Lung (tissue), 12 donors: ENCODE results near the gene RNF167. TPM values are rescaled to one million over a fixed set of nuclear protein-coding genes. Genes with fewer than 3 reads are reported as not detected.

Source experiments
- ATAC-seq: fragments of 200-7000 bp; cut with Tn5 transposase; one replicate; pipeline ENCODE4 v1.9.1; 2020; ENCODE audit warnings: moderate number of reproducible peaks; ENCODE audit not compliant: insufficient read depth, low FRiP score
- DNase-seq, 3 donors: peaks; one replicate each; pipeline ENCODE4 v3.0.0-alpha.2; 2013 to 2017
- H3K27ac ChIP-seq, 2 donors: one replicate each; pipeline ENCODE4 v1.5.1; 2013; ENCODE audit warnings: mild to moderate bottlenecking in 2 of 2, moderate library complexity in 2 of 2, control low read depth in 1 of 2, inconsistent platforms in 1 of 2, low read depth in 1 of 2, low read length in 1 of 2
- H3K27me3 ChIP-seq, 3 donors: one replicate each; pipeline ENCODE4 v1.5.1; 2013; ENCODE audit warnings: low read length in 2 of 3; ENCODE audit not compliant: control insufficient read depth in 3 of 3, insufficient read depth in 3 of 3
- H3K36me3 ChIP-seq, 4 donors: one replicate each; pipeline ENCODE4 v1.5.1; 2013; ENCODE audit warnings: low read length in 4 of 4, mild to moderate bottlenecking in 1 of 4, moderate library complexity in 1 of 4; ENCODE audit not compliant: control insufficient read depth in 4 of 4, insufficient read depth in 4 of 4
- H3K4me1 ChIP-seq, 5 donors: one replicate each; pipeline ENCODE4 v1.5.1; 2013; ENCODE audit warnings: low read length in 5 of 5, mild to moderate bottlenecking in 2 of 5, moderate library complexity in 1 of 5; ENCODE audit not compliant: control insufficient read depth in 5 of 5, insufficient read depth in 5 of 5
- H3K4me3 ChIP-seq: one replicate; pipeline ENCODE4 v1.5.1; 2013; ENCODE audit warnings: mild to moderate bottlenecking, control low read depth, moderate library complexity
- H3K9ac ChIP-seq, 2 donors: one replicate each; pipeline ENCODE4 v1.5.1; 2013; ENCODE audit warnings: low read length in 2 of 2, control low read depth in 1 of 2; ENCODE audit not compliant: insufficient read depth in 1 of 2
- H3K9me3 ChIP-seq, 4 donors: one replicate each; pipeline ENCODE4 v1.5.1; 2013; ENCODE audit warnings: low read length in 3 of 4, mild to moderate bottlenecking in 1 of 4, moderate library complexity in 1 of 4; ENCODE audit not compliant: control insufficient read depth in 4 of 4, insufficient read depth in 3 of 4
- WGBS, 2 donors: extraction: QIAGEN DNeasy Blood & Tissue Kit; methylation state at CpG; one replicate each; pipeline ENCODE4 v1.1.7; 2013; 5-methylcytosine and 5-hydroxymethylcytosine counted together
- polyA plus RNA-seq, 2 donors: library from polyadenylated mRNA; stranded (reverse); fragments of 200-250 nt; gene quantifications; one replicate each; pipeline ENCODE4 v1.2.1, GENCODE V29; 2013
- total RNA-seq, 2 donors: library from RNA; depleted of rRNA in 1 of 2; stranded (reverse); fragments of >200 nt in 1 of 2; gene quantifications; one replicate each; pipeline ENCODE4 v1.2.1, GENCODE V29; 2014 to 2021
- TF ChIP-seq, protein P1 (sequence below): IDR thresholded peaks from 2 replicates; pipeline ENCODE4 v1.5.1; 2012; ENCODE audit warnings: mild to moderate bottlenecking; ENCODE audit errors: control extremely low read depth, extremely low read depth
- donor health status: control.
- donor health status: control.
- donor health status: Bipolar disorder and iron deficiency.
- donor health status: healthy.
- donor health status: DM: yes; HTN: yes; CAD: no.

The RNF167 gene
- total and polyA plus RNA-seq, 4 donors, result 30.8 to 142 (median 97.0) TPM

- peaks cover 0 to 20% (median 6%) of the 10 kb centered on the region in 5 donors for H3K4me1 ChIP-seq
- no peak for DNase-seq
- 97% methylated on average over 8 of the region's 8 CpGs for whole genome bisulfite sequencing, 2 donors
- no peak for ATAC-seq
- H3K9ac ChIP-seq, result no peak overlapping the region
- no peaks in the 10 kb centered on the region for H3K9me3 ChIP-seq
- no peak overlapping the region for H3K27ac ChIP-seq
- TF ChIP-seq, protein P1, sequence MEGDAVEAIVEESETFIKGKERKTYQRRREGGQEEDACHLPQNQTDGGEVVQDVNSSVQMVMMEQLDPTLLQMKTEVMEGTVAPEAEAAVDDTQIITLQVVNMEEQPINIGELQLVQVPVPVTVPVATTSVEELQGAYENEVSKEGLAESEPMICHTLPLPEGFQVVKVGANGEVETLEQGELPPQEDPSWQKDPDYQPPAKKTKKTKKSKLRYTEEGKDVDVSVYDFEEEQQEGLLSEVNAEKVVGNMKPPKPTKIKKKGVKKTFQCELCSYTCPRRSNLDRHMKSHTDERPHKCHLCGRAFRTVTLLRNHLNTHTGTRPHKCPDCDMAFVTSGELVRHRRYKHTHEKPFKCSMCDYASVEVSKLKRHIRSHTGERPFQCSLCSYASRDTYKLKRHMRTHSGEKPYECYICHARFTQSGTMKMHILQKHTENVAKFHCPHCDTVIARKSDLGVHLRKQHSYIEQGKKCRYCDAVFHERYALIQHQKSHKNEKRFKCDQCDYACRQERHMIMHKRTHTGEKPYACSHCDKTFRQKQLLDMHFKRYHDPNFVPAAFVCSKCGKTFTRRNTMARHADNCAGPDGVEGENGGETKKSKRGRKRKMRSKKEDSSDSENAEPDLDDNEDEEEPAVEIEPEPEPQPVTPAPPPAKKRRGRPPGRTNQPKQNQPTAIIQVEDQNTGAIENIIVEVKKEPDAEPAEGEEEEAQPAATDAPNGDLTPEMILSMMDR, result no peak
- peaks cover 3 to 12% (median 5%) of the 10 kb centered on the region in 4 donors for H3K36me3 ChIP-seq
- no peak overlapping the region for H3K4me3 ChIP-seq
- no peaks in the 10 kb centered on the region for H3K27me3 ChIP-seq
Observed at GRCh38 chr17:4955091-4955490, 15.0 kb downstream of the RNF167 start.

DNA sequence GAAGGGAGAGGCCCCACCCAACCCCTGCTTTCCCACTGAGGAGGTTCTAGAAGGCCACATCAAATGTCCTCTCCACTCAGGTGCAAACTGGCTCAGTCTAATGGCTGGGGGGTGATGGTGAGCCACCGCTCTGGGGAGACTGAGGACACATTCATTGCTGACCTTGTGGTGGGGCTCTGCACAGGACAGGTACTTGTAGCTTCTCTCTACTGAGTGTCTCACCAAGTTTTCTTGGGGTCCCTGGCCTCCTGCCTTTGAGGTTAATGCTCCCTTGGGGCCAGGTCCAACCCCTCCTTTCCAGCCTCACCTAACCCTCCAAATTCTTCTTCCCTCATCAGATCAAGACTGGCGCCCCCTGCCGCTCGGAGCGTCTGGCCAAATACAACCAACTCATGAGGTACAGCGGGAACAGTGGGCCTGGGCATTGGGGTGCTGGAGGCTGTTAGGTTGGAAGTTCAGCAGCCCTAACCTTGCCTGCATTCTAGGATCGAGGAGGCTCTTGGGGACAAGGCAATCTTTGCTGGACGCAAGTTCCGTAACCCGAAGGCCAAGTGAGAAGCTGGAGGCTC, 16.5 kb downstream of the RNF167 start:
- H3K27ac ChIP-seq, result no peak overlapping the region
- WGBS, 2 donors, result 82 to 83% methylated on average over 10 of the region's 10 CpGs

GRCh38 chr17:4958102-4958501, 18.0 kb downstream of the RNF167 start:
- Histone ChIP-seq H3K9ac (no peak overlapping the region), H3K9me3 (no peaks in the 10 kb centered on the region), H3K4me1 (peaks cover 0 to 3% (median 0%) of the 10 kb centered on the region in 5 donors), H3K27me3 (no peaks in the 10 kb centered on the region), H3K36me3 (peaks cover 3 to 19% (median 11%) of the 10 kb centered on the region in 4 donors), H3K27ac (no peak overlapping the region), H3K4me3 (no peak overlapping the region)
- DNase-seq, result no peak
- TF ChIP-seq, protein P1, result no peak
- WGBS, 2 donors, result 85 to 91% methylated on average over 3 of the region's 3 CpGs
- ATAC-seq, result no peak

More for the DNA sequence above, 16.5 kb downstream of the RNF167 start:
- ATAC-seq (no peak), DNase-seq (no peak)
- no peaks in the 10 kb centered on the region for H3K27me3 ChIP-seq
- H3K4me3 ChIP-seq, result no peak overlapping the region
- TF ChIP-seq, protein P1, result no peak
- H3K4me1 ChIP-seq, result peaks cover 0 to 6% (median 0%) of the 10 kb centered on the region in 5 donors
- H3K9ac ChIP-seq, result no peak overlapping the region
- H3K9me3 ChIP-seq, result no peaks in the 10 kb centered on the region
- peaks cover 3 to 19% (median 11%) of the 10 kb centered on the region in 4 donors for H3K36me3 ChIP-seq
